NCI-H524 treated with DMSO at 0.1 percent for 48 hours (cell line): ENCODE measurements around the gene CREBL2.
A peak's percentile ranks its signal among the peaks of the same experiment; 100 is the strongest.
"Not testable (repeated sequence)": the region's sequence is repeated elsewhere in the genome, so short reads cannot be mapped to it uniquely, and the experiment has no call there.

Experiments used
- DNase-seq: peaks from one replicate; lab custom pipeline; 2025; lab: John Stamatoyannopoulos, UW

Gene CREBL2, protein sequence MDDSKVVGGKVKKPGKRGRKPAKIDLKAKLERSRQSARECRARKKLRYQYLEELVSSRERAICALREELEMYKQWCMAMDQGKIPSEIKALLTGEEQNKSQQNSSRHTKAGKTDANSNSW

DNA sequence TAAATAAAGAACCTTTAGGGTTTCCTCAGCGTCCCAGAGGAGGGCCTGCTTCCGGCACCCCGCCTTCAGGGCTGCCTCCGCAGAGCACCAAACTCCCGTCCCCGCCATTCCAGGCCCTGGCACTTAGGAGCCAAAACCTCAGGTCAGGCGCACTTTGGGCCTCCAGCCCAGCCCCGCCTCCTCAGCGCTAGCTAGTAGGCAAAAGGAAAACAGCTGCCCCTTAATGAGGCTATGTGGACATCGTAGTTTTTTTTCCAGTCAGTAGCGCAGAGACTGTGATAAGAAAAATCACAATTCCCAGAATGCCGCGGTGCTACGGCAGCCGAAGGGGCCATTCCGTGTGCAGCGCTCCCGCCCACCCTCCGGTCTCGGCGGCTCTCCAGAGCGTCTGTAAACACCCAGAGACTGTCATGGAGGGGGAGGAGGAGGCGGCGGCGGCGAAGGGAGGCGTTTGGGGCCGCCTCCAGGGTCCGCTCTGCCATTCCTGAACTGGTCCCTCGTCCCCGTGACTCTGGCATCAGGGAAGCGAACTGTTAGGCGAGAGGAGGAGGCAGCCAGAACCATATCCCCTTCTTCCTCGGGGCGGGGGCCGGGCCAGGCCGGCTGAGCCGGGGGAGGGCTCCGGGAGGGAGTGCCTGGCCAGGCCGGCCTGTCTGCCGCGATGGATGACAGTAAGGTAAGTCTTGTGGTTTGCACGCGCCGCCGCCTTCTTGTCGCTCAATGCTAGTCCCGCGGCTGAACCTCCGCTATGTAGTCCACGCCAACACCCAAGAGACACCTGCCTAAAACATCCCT, at the start of gene CREBL2:
TSS of gene CREBL2 (plus strand) at position 365 of the 795 bp plus-strand sequence. CDS start at position 662, 297 bp downstream.
- DNase-seq, result peak; percentile 90

DNA sequence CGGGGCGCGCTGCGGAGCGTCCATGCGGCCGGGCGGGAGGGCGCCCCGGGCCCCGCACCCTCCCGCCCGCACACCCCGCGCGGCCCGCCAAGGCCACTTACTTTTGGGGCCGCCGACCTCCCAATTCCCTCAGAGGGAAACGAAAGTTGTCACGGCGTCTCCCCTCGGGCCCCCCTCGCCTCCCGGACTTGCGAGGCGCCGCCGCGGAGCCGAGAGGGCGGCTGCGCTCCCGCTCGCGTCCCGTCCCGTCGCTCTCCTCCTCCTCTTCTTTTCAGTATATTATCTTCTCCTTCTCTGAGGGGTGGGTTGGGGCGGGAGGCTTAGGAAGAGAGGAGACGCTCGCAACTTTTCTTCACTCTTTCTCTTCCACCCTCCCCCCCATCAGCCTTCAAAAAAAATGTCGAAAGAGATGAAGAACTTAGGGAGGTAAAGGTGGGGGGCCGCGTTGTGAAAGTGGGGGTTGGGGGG, 49.6 kb upstream of the CREBL2 start:
- no peak for DNase-seq

DNA sequence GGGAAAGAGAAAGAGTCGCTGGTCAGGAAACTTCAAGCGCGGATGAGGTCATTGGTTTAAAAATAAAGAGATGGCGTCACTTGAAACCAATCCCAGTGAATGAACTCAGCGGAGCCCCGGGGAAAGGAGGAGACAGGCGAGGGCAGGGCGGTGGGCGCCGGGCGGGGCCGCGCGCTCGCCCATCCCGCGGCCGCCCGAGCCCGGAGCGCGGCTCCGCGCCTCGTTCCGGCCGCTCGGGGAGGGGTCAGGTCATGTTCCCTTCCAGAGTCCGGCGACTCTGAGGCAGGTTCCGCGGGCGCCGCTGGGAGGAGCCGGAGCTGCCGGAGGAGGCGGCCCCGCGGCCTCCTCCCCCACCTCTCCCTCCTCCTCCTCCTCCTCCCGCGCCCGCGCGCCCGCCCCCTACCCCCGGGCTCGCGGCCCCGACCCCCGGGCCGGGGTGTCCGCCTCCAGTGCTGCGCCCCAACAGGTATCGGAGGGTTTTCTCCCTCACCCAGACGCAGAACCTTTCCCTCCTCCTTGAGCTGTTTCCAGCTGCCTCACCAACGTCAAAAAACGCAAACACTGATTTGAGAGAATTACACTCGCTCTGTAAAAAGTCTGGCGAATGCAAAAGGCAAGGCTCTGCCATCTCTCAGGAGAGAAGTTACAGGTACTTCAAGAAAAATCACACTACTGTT, 49.0 kb upstream of the CREBL2 start, which contains the start of gene DUSP16:
TSS of gene DUSP16 (minus strand) at position 279 of the 677 bp plus-strand sequence. CDS start 41,765 bp downstream, outside the sequence.
- no peak for DNase-seq

DNA sequence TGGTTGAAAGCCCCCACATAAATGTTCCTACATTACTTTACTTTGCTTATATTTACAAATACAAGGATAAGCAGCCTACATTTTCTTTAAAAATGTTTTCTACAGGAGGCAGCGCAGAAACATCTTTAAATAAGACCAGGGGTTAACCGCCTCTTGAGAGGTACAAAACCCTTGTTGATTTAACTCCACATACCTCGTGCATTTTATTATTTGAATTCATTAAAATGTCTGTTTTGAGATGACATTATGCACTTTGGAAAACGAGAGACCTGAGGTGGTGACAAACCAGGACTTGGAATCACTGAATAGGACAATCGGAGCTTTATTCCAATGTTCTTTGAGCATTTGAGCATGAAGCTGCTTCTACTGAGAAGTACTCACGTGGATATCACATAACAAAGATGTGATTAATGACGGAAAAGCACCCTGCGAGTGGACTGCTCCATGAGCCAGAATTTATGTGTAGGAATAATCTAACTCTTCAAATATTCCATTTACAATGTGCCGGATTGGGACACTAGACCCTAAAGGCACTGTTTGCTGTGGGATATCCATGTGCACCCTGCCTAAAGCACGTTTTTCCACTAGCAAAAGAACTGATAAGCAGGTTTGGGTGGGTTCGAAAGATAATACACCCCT, 48.3 kb upstream of the CREBL2 start:
- no peak for DNase-seq

DNA sequence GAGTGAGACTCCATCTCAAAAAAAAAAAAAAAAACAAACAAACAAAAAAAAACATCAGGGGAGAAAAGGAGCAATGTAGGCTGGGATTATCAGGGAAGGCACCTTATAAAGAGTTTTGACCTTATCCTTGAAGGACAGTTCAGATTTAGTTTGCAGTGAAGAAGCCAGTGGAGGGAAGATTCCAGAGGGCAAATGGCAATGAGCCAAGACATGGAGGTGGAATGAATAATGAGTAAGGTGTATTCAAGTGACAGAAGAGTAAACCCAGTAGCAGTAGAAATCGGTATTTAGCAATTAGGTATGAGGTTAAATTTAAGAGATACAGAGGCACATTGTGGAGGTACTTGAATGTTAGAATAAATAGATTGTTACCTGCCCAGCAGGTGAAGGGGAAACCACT, 46.8 kb upstream of the CREBL2 start:
- DNase-seq, result no peak

DNA sequence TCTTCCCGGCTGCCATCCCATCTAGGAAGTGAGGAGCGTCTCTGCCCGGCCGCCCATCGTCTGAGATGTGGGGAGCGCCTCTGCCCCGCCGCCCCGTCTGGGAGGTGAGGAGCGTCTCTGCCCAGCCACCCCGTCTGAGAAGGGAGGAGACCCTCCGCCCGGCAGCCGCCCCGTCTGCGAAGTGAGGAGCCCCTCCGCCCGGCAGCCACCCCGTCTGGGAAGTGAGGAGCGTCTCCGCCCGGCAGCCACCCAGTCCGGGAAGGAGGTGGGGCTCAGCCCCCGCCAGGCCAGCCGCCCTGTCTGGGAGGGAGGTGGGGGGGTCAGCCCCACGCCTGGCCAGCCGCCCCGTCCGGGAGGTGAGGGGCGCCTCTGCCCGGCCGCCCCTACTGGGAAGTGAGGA, 45.7 kb upstream of the CREBL2 start:
- not testable (repeated sequence) for DNase-seq

DNA sequence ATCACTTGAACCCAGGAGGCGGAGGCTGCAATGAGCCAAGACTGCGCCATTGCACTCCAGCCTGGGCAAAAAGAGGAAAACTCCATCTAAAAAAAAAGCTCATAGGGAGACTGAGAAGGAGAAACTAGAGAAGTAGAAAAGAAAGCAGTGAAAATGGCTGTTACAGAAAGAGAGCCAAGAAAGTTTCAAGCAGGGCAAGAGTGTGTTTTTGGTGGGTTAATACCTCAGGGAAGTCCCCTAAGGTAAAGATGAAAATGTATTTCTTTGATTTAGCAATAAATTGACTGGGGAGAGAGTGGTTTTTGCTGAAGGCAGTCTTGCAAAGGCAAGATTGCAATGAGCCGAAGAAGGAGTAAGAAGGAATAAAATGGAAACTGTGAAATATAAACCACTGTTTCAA, 39.0 kb upstream of the CREBL2 start:
- no peak for DNase-seq

DNA sequence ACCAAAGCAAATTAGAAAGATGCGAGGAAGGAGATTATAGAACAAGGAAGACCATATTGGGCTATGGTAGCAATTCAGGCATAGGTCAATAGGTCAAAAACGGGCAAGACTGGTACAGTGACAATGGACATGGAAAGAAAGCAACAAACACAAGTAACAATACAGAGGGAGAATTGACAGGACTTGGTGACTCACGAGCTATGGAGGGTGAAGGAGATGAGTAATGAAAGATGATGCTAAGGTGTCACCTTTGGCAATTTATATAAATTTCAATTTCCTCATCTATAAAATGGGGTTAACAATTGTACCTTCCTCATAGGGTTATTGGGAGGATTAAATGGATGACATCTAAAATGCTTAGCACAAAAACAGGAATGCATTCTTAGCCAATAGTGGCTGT, 33.9 kb upstream of the CREBL2 start:
- no peak for DNase-seq

DNA sequence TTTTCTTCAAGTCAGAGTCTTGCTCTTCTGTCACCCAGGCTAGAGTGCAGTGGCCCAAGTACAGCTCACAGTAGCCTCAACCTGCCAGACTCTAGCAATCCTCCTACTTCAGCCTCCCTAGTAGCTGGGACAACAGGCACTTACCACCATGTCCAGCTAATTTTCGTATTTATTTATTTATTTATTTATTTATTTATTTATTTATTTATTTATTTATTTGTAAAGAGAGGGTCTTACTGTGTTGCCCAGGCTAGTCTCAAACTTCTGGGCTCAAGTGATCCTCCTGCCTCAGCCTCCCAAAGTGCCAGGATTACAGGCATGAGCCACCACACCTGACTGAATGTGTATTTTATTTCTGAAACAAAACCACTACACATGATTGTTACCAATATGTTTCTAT, 31.0 kb upstream of the CREBL2 start:
- DNase-seq, result not testable (repeated sequence)

DNA sequence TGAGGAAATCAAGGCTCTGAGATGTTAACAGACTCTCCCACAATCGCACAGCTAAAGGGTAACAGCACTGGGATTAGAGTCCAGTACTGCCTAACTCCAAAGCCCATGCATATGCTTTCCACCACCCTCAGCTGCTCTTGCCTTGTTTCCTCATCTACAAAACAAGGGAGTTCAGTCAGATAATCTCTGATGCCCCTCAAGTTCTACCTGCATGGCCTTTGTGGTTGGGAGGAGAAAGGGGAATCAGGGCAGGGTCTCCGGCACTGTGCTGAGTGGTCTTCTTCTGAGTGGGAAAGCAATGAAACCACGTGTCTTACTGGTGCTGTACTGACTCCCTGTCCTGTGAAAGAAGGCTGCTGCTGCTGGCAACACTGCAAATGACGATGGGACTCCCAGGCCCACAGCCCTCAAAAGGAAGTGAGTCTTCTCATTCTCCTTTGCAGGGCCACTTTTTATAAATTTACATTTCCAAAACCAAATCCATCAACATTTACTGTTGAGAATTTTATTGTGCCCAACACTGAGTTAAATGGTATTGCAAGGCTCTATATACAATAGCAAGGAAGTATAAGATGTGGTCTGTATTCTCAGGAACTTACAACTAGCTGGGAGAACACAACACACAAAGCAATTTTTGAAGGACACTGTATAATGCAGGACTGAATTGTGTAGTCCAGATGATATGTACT, 29.3 kb upstream of the CREBL2 start:
- no peak for DNase-seq

DNA sequence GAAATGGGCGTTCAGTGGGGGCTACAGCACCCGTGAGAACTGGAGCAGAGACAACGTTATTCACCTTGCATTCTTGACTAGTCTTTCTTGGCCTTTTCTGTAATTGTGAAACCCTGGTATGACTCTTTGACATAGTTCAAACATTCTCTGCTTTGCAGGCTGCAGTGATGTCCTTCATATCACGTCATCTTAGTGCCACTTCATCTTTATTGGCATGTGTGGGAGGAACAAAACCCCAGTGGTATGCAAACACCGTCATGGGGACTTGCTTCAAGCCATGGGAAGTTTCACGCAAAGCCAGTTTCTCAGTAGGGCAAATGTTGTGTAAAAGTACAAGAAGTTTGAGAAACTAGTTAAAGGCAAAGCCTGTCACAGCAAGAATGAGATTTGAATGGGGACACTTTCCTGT, 28.8 kb upstream of the CREBL2 start:
- DNase-seq, result no peak

DNA sequence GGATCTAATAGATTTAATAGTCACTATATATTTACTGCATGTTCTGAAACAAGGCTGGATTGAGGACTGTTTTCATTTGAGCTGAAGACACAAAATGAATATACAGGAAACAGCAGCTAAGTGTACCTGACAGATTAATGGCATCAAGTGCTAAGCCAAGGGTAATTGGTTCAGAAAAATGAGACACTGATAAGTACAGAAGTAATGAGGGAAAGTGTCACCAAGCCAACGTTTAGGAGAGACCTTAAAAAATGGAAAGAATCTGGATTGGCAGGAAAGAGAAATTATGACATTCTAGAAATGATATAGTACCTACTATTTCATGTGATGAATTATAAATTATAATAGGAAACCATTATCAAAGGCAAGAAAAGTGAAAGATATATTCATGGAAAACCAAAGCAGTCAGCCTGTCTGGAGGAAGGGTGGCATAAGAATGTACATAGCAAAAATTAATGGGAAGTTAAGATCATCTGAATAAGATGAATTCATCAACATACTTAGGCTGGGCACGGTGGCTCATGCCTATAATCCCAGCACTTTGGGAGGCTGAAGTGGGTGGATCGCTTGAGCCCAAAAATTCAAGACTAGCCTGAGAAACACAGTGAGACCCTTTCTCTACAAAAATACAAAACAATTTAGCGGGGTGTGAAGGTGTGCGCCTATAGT, 28.0 kb upstream of the CREBL2 start:
- DNase-seq, result no peak

DNA sequence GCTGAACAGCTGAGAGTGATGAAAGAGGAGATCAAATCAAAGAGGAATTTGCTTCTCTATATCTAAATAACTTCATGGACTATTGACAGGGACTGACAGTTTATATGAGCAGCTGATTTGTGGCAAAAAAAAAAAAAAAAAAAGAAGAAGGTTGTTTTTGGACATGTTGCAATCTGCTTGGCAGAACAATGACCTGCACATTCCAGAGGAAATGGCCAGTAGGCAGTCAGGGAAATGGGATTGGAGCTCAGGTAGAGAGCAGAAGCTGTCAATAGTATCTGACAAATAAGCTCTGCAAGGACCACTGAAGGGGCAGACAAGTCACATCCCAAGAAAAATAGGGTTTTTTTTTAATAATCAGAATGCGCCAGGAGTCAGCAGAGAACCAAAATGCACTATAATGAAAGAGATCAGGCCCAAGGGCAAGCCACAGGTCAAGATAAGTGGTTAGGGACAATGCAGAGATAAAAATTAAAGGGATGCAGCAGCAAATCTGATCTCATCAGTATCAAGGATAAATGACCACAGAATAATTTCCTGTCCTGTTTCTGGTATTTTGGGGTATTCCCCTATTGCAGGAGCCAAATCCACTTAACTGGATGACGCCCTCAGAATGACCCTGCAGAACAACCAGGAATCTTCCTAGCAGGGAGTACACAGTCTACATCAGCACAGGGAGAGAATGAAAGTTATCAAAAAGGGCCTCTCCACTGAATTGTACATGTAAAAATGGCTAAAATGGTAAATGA, 26.4 kb upstream of the CREBL2 start:
- DNase-seq, result no peak

DNA sequence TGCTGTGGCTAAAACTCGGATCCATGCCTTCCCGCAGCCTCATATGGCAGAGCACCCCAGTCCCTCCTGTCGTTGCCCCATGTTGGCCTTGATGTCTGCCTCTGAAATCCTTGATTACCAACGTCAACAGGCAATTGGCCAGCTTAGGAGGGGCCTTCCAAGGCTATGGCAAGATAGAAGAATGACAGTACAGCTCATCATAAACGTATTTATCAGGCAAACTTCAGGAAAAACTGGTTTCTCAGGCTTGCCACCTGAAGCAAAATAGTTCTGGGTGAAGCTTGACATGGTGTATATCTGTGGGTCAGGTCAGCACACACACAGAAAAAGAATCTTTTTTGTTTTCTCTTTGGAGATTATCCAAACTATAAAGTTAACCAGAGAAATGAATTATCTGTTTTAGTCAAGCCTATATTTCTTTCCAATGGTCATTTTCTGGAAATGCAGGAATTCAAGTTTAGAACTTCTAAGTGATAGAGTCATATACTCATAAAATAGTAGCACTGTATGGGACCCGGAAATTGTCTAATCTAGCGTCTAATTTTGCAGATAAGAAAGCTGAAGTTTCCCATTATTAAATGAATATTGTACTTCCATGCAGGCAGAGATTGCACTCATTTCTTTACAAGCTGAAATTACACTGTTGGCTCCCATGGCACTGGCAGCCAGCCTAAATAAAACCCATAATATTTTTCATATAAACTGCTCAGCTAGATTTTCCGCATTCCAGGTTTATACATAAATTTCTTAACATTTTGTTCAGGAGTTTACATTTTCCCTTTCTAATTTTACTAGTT, 24.6 kb upstream of the CREBL2 start:
- DNase-seq, result no peak

DNA sequence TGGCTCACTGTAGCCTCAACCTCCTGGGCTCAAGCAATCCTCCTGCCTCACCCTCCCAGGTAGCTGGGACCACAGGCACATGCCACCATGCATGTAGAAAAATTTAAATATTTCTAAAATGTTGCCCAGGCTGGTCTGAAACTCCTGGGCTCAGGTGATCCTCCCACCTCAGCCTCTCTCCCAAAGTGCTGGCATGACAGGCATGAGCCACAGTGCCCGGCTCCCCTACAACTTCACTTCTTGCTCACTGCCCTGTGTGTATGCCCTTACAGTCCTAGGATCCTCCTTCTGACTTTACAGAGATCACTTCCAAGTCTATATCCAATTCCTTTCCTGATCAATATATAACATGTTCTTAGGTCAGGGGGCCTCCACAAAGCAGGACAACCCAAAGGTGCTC, 23.8 kb upstream of the CREBL2 start:
- no peak for DNase-seq

DNA sequence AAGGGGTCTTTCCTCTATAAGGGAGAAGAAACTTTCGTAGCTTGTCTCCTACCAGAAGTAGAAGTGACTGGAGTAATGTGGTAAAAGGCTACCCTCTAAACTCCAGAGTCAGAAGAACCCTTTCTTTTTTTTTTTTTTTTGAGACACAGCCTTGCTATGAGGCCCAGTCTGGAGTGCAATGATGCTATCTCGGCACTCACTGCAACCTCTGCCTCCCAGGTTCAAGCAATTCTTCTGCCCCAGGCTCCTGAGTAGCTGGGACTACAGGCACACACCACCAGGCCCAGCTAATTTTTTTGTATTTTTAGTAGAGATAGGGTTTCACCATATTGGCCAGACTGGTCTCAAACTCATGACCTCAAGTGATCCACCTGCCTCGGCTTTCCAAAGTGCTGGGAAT, 23.2 kb upstream of the CREBL2 start:
- DNase-seq, result not testable (repeated sequence)

DNA sequence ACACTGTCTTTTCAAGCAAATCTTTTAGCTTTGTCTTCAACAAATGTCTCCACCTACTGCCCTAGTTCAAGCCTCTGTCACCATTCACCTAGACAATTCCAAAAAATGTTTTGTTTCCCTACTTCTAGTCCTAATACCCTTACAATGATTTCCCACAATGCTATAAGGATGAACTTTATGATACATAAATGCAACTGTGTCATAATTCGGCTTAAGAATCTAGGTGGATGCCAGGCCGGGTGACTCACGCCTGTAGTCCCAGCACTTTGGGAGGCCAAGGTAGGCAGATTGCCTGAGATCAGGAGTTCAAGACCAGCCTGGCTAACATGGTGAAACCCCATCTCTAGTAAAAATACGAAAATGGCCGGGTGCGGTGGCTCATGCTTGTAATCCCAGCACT, 20.7 kb upstream of the CREBL2 start:
- DNase-seq, result no peak

DNA sequence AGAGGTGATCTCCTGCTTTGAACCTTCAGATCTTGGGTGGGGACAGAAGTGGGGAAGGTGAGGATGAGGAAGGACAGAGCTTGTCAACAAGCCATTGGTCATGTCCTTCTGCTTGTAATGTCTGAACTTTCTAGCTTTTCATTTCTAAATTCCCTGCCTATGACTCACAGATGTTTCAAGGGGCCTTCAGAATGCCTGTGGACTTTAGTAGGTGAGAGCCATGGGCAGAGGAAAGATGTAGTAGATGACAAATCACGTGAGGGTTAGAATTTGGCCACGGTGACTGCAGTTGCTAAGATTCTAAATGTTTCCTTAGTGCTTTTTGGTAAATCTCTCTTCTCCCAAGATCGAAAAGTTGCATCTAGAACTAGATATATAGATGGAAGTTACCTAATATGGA, 18.7 kb upstream of the CREBL2 start:
- no peak for DNase-seq

DNA sequence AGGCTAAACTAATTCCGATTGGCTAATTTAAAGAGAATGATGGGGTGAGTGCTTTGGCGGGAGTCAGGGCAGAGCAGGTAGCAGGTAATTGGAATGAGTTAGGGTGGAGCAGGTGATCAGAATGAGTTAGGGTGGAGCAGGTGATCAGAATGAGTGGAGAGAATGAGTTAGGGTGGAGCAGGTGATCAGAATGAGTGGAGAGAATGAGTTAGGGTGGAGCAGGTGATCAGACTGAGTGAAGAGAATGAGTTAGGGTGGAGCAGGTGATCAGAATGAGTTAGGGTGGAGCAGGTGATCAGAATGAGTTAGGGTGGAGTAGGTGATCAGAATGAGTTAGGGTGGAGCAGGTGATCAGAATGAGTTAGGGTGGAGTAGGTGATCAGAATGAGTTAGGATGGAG, 15.7 kb upstream of the CREBL2 start:
- DNase-seq, result not testable (repeated sequence)

DNA sequence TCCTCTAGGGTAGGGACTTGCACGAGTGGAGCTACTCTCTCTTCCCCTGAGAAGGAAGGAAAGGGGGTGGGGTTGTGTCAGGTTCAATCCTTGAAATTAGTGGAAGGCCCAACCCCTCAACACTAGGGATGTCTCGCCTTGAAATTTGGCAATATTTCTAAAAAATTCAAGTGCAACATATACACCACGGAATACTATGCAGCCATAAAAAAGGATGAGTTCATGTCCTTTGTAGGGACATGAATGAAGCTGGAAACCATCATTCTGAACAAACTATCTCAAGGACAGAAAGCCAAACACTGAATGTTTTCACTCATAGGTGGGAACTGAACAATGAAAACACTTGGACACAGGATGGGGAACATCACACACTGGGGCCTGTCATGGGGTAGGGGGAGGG, 15.1 kb upstream of the CREBL2 start:
- DNase-seq, result not testable (repeated sequence)
